ENCODE data around the gene PANK4. TPM values are rescaled to one million over a fixed set of nuclear protein-coding genes. Genes with fewer than 3 reads are reported as not detected.

PANK4 gene
- total and polyA plus RNA-seq, 2 of the 8 experiments (the other 6 are each of a cell fraction or from before 2014, with no cell fraction given) = 20.1 to 29.7 TPM

GRCh38 chr1:2495546-2495945 lies 30.9 kb downstream of the PANK4 start:
- H3K23ac ChIP-seq (ENCODE audit: insufficient read length) = no peak overlapping the region
- no peaks in the 10 kb centered on the region for H3K4me1 ChIP-seq (replicated peaks in 1 of 4; ENCODE audit: control insufficient read depth in 3 of 4, insufficient read depth in 4 of 4, low read length in 3 of 4)
- no peak overlapping the region for H3K4me3 ChIP-seq (ENCODE audit: extremely low read depth in 1 of 4, insufficient read depth in 2 of 4, low read depth in 3 of 4, low read length in 4 of 4)
- H4K5ac ChIP-seq (ENCODE audit: insufficient read length, low read depth, low read length) = no peak overlapping the region
- H4K91ac ChIP-seq (replicated peaks; ENCODE audit: insufficient read length, low read length) = no peak overlapping the region
- CTCF ChIA-PET (ENCODE audit: partially characterized antibody) = interaction anchor here (0.7 kb wide), 1 partner anchor 35 kb away, joined by 3 read pairs; no protein-coding TSS in a partner anchor
- POLR2A ChIA-PET (ENCODE audit: partially characterized antibody) = no interaction called here
- H3K9me3 ChIP-seq (ENCODE audit: insufficient read depth in 2 of 2, low read depth in 1 of 2, low read length in 1 of 2) = no peaks in the 10 kb centered on the region
- no peak overlapping the region for H2AK5ac ChIP-seq (ENCODE audit: low read depth, low read length)
- no peak overlapping the region for H2BK20ac ChIP-seq (ENCODE audit: low read length)
- H3K9ac ChIP-seq (replicated peaks in 1 of 4; ENCODE audit: extremely low read depth in 1 of 4, low read depth in 3 of 4, low read length in 3 of 4) = no peak overlapping the region
- H3K4me2 ChIP-seq (ENCODE audit: insufficient read depth in 1 of 2, low read depth in 2 of 2, low read length in 2 of 2) = no peak overlapping the region
- H3K79me2 ChIP-seq (ENCODE audit: control insufficient read depth in 1 of 2, insufficient read depth in 2 of 2, low read length in 2 of 2) = no peaks in the 10 kb centered on the region
- peaks cover 0 to 4% of the 10 kb centered on the region in 2 experiments for H4K20me1 ChIP-seq (replicated peaks in 1 of 2; ENCODE audit: control insufficient read depth in 1 of 2, insufficient read depth in 2 of 2, low read length in 2 of 2)
- peaks cover 0 to 14% (median 3%) of the 10 kb centered on the region in 4 experiments; a peak in 3 of 7 replicates for H3K27me3 ChIP-seq (replicated peaks in 1 of 4; ENCODE audit: control insufficient read depth in 3 of 4, extremely low read depth in 1 of 4, insufficient read depth in 3 of 4, low read length in 3 of 4)
- no peak for FAIRE-seq
- no peak overlapping the region for H3K18ac ChIP-seq (ENCODE audit: extremely low read depth, low read length)
- TF ChIP-seq CTBP2 (IDR thresholded peaks at IDR 0.05; ENCODE audit: borderline replicate concordance, insufficient read depth, insufficient read length, low read length) (no peak), CHD1 (IDR thresholded peaks at IDR 0.05; ENCODE audit: low read depth, low read length) (no peak), SAP30 (IDR thresholded peaks at IDR 0.05; ENCODE audit: insufficient read depth, insufficient replicate concordance, low read length) (no peak), EP300 (IDR thresholded peaks at IDR 0.05; ENCODE audit: borderline replicate concordance in 1 of 2, low read depth in 2 of 2, low read length in 2 of 2) (no peak), ZNF274 (IDR thresholded peaks at IDR 0.05; ENCODE audit: borderline replicate concordance, extremely low read depth, low read length) (no peak), E2F6 (IDR thresholded peaks at IDR 0.05) (no peak), USF2 (IDR thresholded peaks at IDR 0.05; ENCODE audit: low read length) (no peak)
- WGBS, 2 experiments (ENCODE audit: extremely low coverage in 1 of 2, insufficient coverage in 1 of 2, insufficient read length in 1 of 2, insufficient replicate concordance in 2 of 2, low coverage in 1 of 2, low lambda C conversion rate in 2 of 2, missing lambda C conversion rate in 1 of 2) = 91% methylated on average over 8 of the region's 12 CpGs; no CpG with 5 or more reads in 1 of the 2 experiments
- no peak overlapping the region for H4K8ac ChIP-seq (ENCODE audit: extremely low read depth, insufficient read depth, low read length)
- no peak overlapping the region for H3K14ac ChIP-seq (ENCODE audit: insufficient read length)
- H2BK5ac ChIP-seq (ENCODE audit: low read depth, low read length) = no peak overlapping the region
- H2BK15ac ChIP-seq (ENCODE audit: low read length) = no peak overlapping the region
- H3K36me3 ChIP-seq (ENCODE audit: control insufficient read depth in 2 of 4, insufficient read depth in 4 of 4, low read length in 3 of 4) = no peaks in the 10 kb centered on the region
- no peak overlapping the region for H3K27ac ChIP-seq (ENCODE audit: low read depth, low read length)
- no peak overlapping the region for H2AFZ ChIP-seq (ENCODE audit: low read length)
- H3K56ac ChIP-seq (replicated peaks; ENCODE audit: insufficient read length, low read depth, low read length) = no peak overlapping the region
- H3K79me1 ChIP-seq (ENCODE audit: low read depth, low read length) = no peaks in the 10 kb centered on the region
- no peak overlapping the region for H2BK120ac ChIP-seq (replicated peaks; ENCODE audit: low read depth, low read length)
- no peak for DNase-seq (ENCODE audit: low read depth in 1 of 2, low spot score in 2 of 2)
- no peak overlapping the region for H2BK12ac ChIP-seq (ENCODE audit: low read depth, low read length)
- H3K23me2 ChIP-seq (ENCODE audit: low read depth, low read length) = no peaks in the 10 kb centered on the region
- no peak overlapping the region for H3K4ac ChIP-seq (replicated peaks; ENCODE audit: insufficient read length, low read depth, low read length)

Measured in H1 (cell line).